Gastrocnemius medialis (tissue), 4 donors: ENCODE measurements around the gene NUP214. TPM values are rescaled to one million over a fixed set of nuclear protein-coding genes. Genes with fewer than 3 reads are reported as not detected.

Experiments
- ATAC-seq, 2 donors: fragments of 150-250 bp; one replicate each; pipeline ENCODE4 v1.9.1; 2016
- DNase-seq, 2 donors: peaks; one replicate each; pipeline ENCODE4 v3.0.0-alpha.2; 2019
- H3K27ac ChIP-seq, 4 donors: fragments of 200-600 bp; sonication (generic); 1 replicate in 1 of 4; 2 replicates in 3 of 4; pipeline ENCODE4 v1.5.1; 2016 to 2018; ENCODE audit warnings: mild to moderate bottlenecking in 2 of 4, moderate library complexity in 1 of 4
- H3K27me3 ChIP-seq, 3 donors: fragments of 200-600 bp; sonication (generic) in 2 of 3; 1 replicate in 1 of 3; 2 replicates in 2 of 3; pipeline versions ENCODE4 v1.5.1 to v1.6.0; 2016 to 2019; ENCODE audit warnings: mild to moderate bottlenecking in 1 of 3, moderate library complexity in 1 of 3
- H3K36me3 ChIP-seq, 2 donors: fragments of 200-600 bp; sonication (generic) in 1 of 2; one replicate each; pipeline ENCODE4 v1.5.1; 2017 to 2018
- H3K4me1 ChIP-seq, 2 donors: fragments of 200-600 bp; sonication (generic) in 1 of 2; one replicate each; pipeline ENCODE4 v1.5.1; 2016 to 2017; ENCODE audit warnings: mild to moderate bottlenecking in 2 of 2
- H3K4me3 ChIP-seq, 4 donors: fragments of 200-600 bp; sonication (generic) in 3 of 4; 1 replicate in 1 of 4; 2 replicates in 3 of 4; pipeline ENCODE4 v1.5.1; 2016 to 2019; ENCODE audit warnings: mild to moderate bottlenecking in 2 of 4
- H3K9me3 ChIP-seq, 3 donors: fragments of 200-600 bp; sonication (generic) in 2 of 3; 1 replicate in 1 of 3; 2 replicates in 2 of 3; pipeline ENCODE4 v1.5.1; 2016 to 2019
- POLR2A ChIP-seq, 2 donors: fragments of 450-650 bp; IDR thresholded peaks; one replicate each; pipeline ENCODE4 v1.6.1; 2017; ENCODE audit warnings: antibody characterized with exemption in 2 of 2, mild to moderate bottlenecking in 2 of 2, moderate library complexity in 2 of 2
- in situ Hi-C, 4 donors: fragments of 200-750 bp; cut with MboI; loops; one replicate each; pipeline versions ENCODE4 v1.15.0 to v1.8.0; 2017; ENCODE audit warnings: low sequenced_read_pairs in 4 of 4
- intact Hi-C: fragments of 100-400 bp; cut with DNase I; formaldehyde crosslinking; loops from one replicate; pipeline ENCODE4 v1.15.1; 2023; ENCODE audit warnings: low total_unique reads
- total RNA-seq, 4 donors: library from RNA; depleted of rRNA; stranded (reverse); fragments of >200 nt; gene quantifications; one replicate each; pipeline versions ENCODE4 v1.1.0 to v1.2.3, GENCODE V29; 2016
- TF ChIP-seq, protein P1 (sequence below), 5 experiments: fragments of 450-650 bp in 3 of 5; fragments of 200-600 bp in 2 of 5; sonication (generic) in 2 of 5; IDR thresholded peaks in 4 of 5; conservative IDR thresholded peaks in 1 of 5; 1 replicate in 4 of 5; 2 replicates in 1 of 5; pipeline ENCODE4 v1.5.1; 2016 to 2019; ENCODE audit warnings: antibody characterized with exemption in 5 of 5, mild to moderate bottlenecking in 3 of 5, moderate library complexity in 3 of 5

Gene NUP214
- total RNA-seq, 4 donors from 2014 or later, result 24.2 to 47.5 (median 29.9) TPM

DNA sequence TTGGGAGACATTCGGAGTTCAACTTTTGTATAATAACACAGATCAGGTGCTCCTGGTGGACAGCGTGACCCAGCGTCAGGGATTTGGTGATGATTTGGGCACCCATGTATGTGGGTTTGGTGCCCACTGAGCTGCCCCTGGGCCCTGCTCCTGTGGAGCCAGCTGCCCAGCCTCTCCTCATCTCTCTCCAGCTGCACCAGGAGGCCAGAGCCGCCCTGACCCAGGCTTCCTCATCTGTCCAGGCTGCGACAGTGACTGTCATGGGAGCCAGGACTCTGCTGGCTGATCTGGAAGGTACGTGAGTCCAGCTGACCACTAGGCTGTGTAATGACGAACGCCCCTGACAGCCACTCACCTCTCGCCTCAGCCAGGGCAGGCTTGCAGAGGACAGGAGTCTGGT, 43.5 kb upstream of the NUP214 start:
- ATAC-seq (no peak), DNase-seq (no peak)
- no peak overlapping the region for H3K4me3 ChIP-seq
- peaks cover 0 to 4% (median 0%) of the 10 kb centered on the region in 3 donors for H3K27me3 ChIP-seq
- H3K4me1 ChIP-seq, result no peaks in the 10 kb centered on the region
- intact Hi-C loops, result no loop called here
- no peak overlapping the region for H3K27ac ChIP-seq
- in situ Hi-C loops, result no loop called here
- TF ChIP-seq, protein P1, sequence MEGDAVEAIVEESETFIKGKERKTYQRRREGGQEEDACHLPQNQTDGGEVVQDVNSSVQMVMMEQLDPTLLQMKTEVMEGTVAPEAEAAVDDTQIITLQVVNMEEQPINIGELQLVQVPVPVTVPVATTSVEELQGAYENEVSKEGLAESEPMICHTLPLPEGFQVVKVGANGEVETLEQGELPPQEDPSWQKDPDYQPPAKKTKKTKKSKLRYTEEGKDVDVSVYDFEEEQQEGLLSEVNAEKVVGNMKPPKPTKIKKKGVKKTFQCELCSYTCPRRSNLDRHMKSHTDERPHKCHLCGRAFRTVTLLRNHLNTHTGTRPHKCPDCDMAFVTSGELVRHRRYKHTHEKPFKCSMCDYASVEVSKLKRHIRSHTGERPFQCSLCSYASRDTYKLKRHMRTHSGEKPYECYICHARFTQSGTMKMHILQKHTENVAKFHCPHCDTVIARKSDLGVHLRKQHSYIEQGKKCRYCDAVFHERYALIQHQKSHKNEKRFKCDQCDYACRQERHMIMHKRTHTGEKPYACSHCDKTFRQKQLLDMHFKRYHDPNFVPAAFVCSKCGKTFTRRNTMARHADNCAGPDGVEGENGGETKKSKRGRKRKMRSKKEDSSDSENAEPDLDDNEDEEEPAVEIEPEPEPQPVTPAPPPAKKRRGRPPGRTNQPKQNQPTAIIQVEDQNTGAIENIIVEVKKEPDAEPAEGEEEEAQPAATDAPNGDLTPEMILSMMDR (IDR thresholded peaks at IDR 0.05 in 4 of 5, conservative IDR thresholded peaks at IDR 0.05 in 1 of 5), result no peak
- TF ChIP-seq POLR2A (IDR thresholded peaks at IDR 0.05), result no peak
- no peaks in the 10 kb centered on the region for H3K36me3 ChIP-seq
- no peaks in the 10 kb centered on the region for H3K9me3 ChIP-seq

- Histone ChIP-seq H3K4me3 (no peak overlapping the region), H3K27me3 (peaks cover 0 to 4% (median 0%) of the 10 kb centered on the region in 3 donors), H3K4me1 (no peaks in the 10 kb centered on the region), H3K36me3 (no peaks in the 10 kb centered on the region), H3K9me3 (no peaks in the 10 kb centered on the region), H3K27ac (no peak overlapping the region)
- in situ Hi-C loops (no loop called here), intact Hi-C loops (no loop called here)
- no peak for TF ChIP-seq POLR2A (IDR thresholded peaks at IDR 0.05)
- TF ChIP-seq, protein P1 (IDR thresholded peaks at IDR 0.05 in 4 of 5, conservative IDR thresholded peaks at IDR 0.05 in 1 of 5), result no peak
- no peak for ATAC-seq
- no peak for DNase-seq
Observed at GRCh38 chr9:131082774-131083512, 42.4 kb upstream of the NUP214 start.

- in situ Hi-C loops, result no loop called here
- intact Hi-C loops, result no loop called here
- Histone ChIP-seq H3K36me3 (no peaks in the 10 kb centered on the region), H3K4me3 (no peak overlapping the region), H3K9me3 (no peaks in the 10 kb centered on the region), H3K4me1 (no peaks in the 10 kb centered on the region), H3K27me3 (peaks cover 0 to 4% (median 0%) of the 10 kb centered on the region in 3 donors), H3K27ac (no peak overlapping the region)
- DNase-seq, result no peak
- no peak for ATAC-seq
- no peak for TF ChIP-seq POLR2A (IDR thresholded peaks at IDR 0.05)
- TF ChIP-seq, protein P1 (IDR thresholded peaks at IDR 0.05 in 4 of 5, conservative IDR thresholded peaks at IDR 0.05 in 1 of 5), result no peak
Observed at GRCh38 chr9:131084661-131085369, 40.6 kb upstream of the NUP214 start.

GRCh38 chr9:131085370-131086122, 39.8 kb upstream of the NUP214 start:
- Histone ChIP-seq H3K4me3 (no peak overlapping the region), H3K9me3 (no peaks in the 10 kb centered on the region), H3K27me3 (peaks cover 0 to 4% (median 0%) of the 10 kb centered on the region in 3 donors), H3K27ac (no peak overlapping the region), H3K36me3 (no peaks in the 10 kb centered on the region), H3K4me1 (no peaks in the 10 kb centered on the region)
- TF ChIP-seq, protein P1 (IDR thresholded peaks at IDR 0.05 in 4 of 5, conservative IDR thresholded peaks at IDR 0.05 in 1 of 5), result no peak
- no peak for TF ChIP-seq POLR2A (IDR thresholded peaks at IDR 0.05)
- in situ Hi-C loops, result no loop called here
- ATAC-seq (no peak), DNase-seq (no peak)
- intact Hi-C loops, result no loop called here
